Mesendoderm (in vitro differentiated cells): ENCODE measurements around the gene BEST4.
A peak's percentile ranks its signal among the peaks of the same experiment; 100 is the strongest.

Source experiments
- DNase-seq: peaks from one replicate; pipeline ENCODE4 v3.0.0; 2013
- H2AK5ac ChIP-seq: 2 replicates; pipeline ENCODE4 v1.6.1; 2013; ENCODE audit warnings: low read length, inconsistent platforms
- H2BK120ac ChIP-seq: 2 replicates; pipeline ENCODE4 v1.6.1; 2013; ENCODE audit warnings: low read depth, mild to moderate bottlenecking, low read length, moderate library complexity, mixed read lengths
- H2BK15ac ChIP-seq: replicated peaks from 2 replicates; pipeline ENCODE4 v1.6.1; 2013; ENCODE audit warnings: low read depth, mild to moderate bottlenecking, moderate library complexity
- H2BK5ac ChIP-seq: 2 replicates; pipeline ENCODE4 v1.6.1; 2013; ENCODE audit warnings: low read length, inconsistent platforms
- H3K18ac ChIP-seq: 2 replicates; pipeline ENCODE4 v1.6.1; 2013; ENCODE audit warnings: mild to moderate bottlenecking, low read length, mixed read lengths
- H3K23ac ChIP-seq: one replicate; pipeline ENCODE4 v1.6.1; 2013; ENCODE audit warnings: low read length
- H3K27ac ChIP-seq: 2 replicates; pipeline ENCODE4 v1.5.1; 2013; ENCODE audit warnings: low read depth, mild to moderate bottlenecking, inconsistent platforms, low read length, moderate library complexity
- H3K27me3 ChIP-seq: 2 replicates; pipeline ENCODE4 v1.6.1; 2013; ENCODE audit warnings: low read length, control low read depth, mild to moderate bottlenecking, inconsistent platforms; ENCODE audit not compliant: insufficient read depth, poor library complexity
- H3K36me3 ChIP-seq: 2 replicates; pipeline ENCODE4 v1.6.1; 2013; ENCODE audit warnings: low read length, inconsistent platforms; ENCODE audit not compliant: control insufficient read depth, insufficient read depth
- H3K4ac ChIP-seq: one replicate; pipeline ENCODE4 v1.6.1; 2013; ENCODE audit warnings: low read depth, mild to moderate bottlenecking, low read length, moderate library complexity
- H3K4me1 ChIP-seq: 2 replicates; pipeline ENCODE4 v1.6.1; 2013; ENCODE audit warnings: low read depth, low read length, inconsistent platforms; ENCODE audit not compliant: control insufficient read depth
- H3K4me2 ChIP-seq: 2 replicates; pipeline ENCODE4 v1.6.1; 2013; ENCODE audit warnings: low read length
- H3K4me3 ChIP-seq: 2 replicates; pipeline ENCODE4 v1.5.1; 2013; ENCODE audit warnings: mild to moderate bottlenecking, low read length
- H3K56ac ChIP-seq: one replicate; pipeline ENCODE4 v1.6.1; 2013; ENCODE audit warnings: low read length
- H3K79me1 ChIP-seq: 2 replicates; pipeline ENCODE4 v1.6.1; 2013; ENCODE audit warnings: low read length, inconsistent platforms
- H3K79me2 ChIP-seq: 2 replicates; pipeline ENCODE4 v1.6.1; 2013; ENCODE audit warnings: mild to moderate bottlenecking, low read length; ENCODE audit not compliant: control insufficient read depth, insufficient read depth
- H3K9ac ChIP-seq: 2 replicates; pipeline ENCODE4 v1.6.1; 2013; ENCODE audit warnings: low read length, inconsistent platforms
- H4K5ac ChIP-seq: one replicate; pipeline ENCODE4 v1.6.1; 2013; ENCODE audit warnings: low read length
- H4K8ac ChIP-seq: one replicate; pipeline ENCODE4 v1.6.1; 2013; ENCODE audit warnings: low read depth, mild to moderate bottlenecking, control low read depth, low read length, moderate library complexity
- WGBS: extraction: QIAGEN DNeasy Blood & Tissue Kit; methylation state at CpG from one replicate; pipeline ENCODE4 v1.1.7; 2013; ENCODE audit warnings: low lambda C conversion rate, missing lambda C conversion rate; ENCODE audit not compliant: insufficient coverage; ENCODE audit errors: extremely low coverage; 5-methylcytosine and 5-hydroxymethylcytosine counted together

The BEST4 gene

GRCh38 chr1:44785029-44785380 lies 3.0 kb downstream of the BEST4 start:
- Histone ChIP-seq H3K79me2 (no peaks in the 10 kb centered on the region), H2BK120ac (no peak overlapping the region), H3K4me3 (no peak overlapping the region), H2BK15ac (no peak overlapping the region), H3K4me1 (peaks cover 5% of the 10 kb centered on the region), H3K27me3 (no peaks in the 10 kb centered on the region), H3K23ac (no peak overlapping the region), H3K56ac (no peak overlapping the region), H3K27ac (no peak overlapping the region), H3K4ac (no peak overlapping the region), H3K79me1 (no peaks in the 10 kb centered on the region), H3K9ac (no peak overlapping the region), H2AK5ac (no peak overlapping the region), H2BK5ac (no peak overlapping the region), H3K18ac (no peak overlapping the region), H4K8ac (no peak overlapping the region), H3K36me3 (no peaks in the 10 kb centered on the region), H4K5ac (no peak overlapping the region), H3K4me2 (no peak overlapping the region)
- no CpG with 5 or more reads among the region's 6 CpGs for WGBS
- no peak for DNase-seq

GRCh38 chr1:44784094-44785028 lies 3.6 kb downstream of the BEST4 start:
- H3K36me3 ChIP-seq: no peaks in the 10 kb centered on the region
- peak overlapping the region; percentile 50 for H3K4me2 ChIP-seq
- peak overlapping the region; percentile 26 for H2BK5ac ChIP-seq
- H3K9ac ChIP-seq: peak overlapping the region; percentile 74
- no peaks in the 10 kb centered on the region for H3K79me2 ChIP-seq
- no peaks in the 10 kb centered on the region for H3K27me3 ChIP-seq
- no peaks in the 10 kb centered on the region for H3K79me1 ChIP-seq
- peak overlapping the region; percentile 91 for H3K56ac ChIP-seq
- H3K4me3 ChIP-seq: peak overlapping the region; percentile 7
- no peak overlapping the region for H2BK15ac ChIP-seq
- no peak overlapping the region for H2BK120ac ChIP-seq
- DNase-seq: peak; percentile 63
- H3K18ac ChIP-seq: peak overlapping the region; percentile 25
- peaks cover 5% of the 10 kb centered on the region for H3K4me1 ChIP-seq
- H4K5ac ChIP-seq: peak overlapping the region; percentile 93
- H4K8ac ChIP-seq: no peak overlapping the region
- no peak overlapping the region for H2AK5ac ChIP-seq
- no CpG with 5 or more reads among the region's 71 CpGs for WGBS
- peak overlapping the region; percentile 90 for H3K23ac ChIP-seq
- no peak overlapping the region for H3K27ac ChIP-seq
- peak overlapping the region; percentile 46 for H3K4ac ChIP-seq

DNA sequence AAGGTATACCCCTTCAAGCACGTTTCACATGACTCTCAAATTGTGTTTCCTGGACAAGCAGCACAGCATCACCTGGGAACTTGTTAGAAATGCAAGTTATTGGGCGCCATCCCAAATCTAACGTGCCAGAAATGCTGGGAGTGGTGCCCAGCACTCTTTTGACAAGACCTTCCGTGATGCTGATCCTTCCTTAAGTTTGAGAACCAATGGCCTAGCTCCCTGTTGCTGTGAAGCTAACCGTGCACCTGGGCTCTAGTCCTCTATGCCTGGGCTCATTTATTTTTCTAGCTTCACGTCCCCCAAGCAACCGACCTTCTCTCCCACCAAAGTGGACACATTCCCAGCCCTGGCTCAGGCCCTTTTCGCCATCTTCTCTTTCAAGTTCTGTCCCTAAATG lies 4.3 kb downstream of the BEST4 start:
- Histone ChIP-seq H3K23ac (no peak overlapping the region), H3K18ac (peak overlapping the region; percentile 25), H2BK15ac (no peak overlapping the region), H3K56ac (peak overlapping the region; percentile 91), H3K79me2 (no peaks in the 10 kb centered on the region), H3K36me3 (no peaks in the 10 kb centered on the region), H3K4me3 (peak overlapping the region; percentile 7), H3K27me3 (no peaks in the 10 kb centered on the region), H3K4ac (no peak overlapping the region), H4K8ac (no peak overlapping the region), H2BK5ac (peak overlapping the region; percentile 26), H2BK120ac (no peak overlapping the region), H3K27ac (no peak overlapping the region), H4K5ac (peak overlapping the region; percentile 93), H3K79me1 (no peaks in the 10 kb centered on the region), H3K4me1 (peaks cover 5% of the 10 kb centered on the region), H3K9ac (peak overlapping the region; percentile 74), H3K4me2 (peak overlapping the region; percentile 50), H2AK5ac (no peak overlapping the region)
- WGBS: no CpG with 5 or more reads among the region's 8 CpGs
- DNase-seq: no peak

DNA sequence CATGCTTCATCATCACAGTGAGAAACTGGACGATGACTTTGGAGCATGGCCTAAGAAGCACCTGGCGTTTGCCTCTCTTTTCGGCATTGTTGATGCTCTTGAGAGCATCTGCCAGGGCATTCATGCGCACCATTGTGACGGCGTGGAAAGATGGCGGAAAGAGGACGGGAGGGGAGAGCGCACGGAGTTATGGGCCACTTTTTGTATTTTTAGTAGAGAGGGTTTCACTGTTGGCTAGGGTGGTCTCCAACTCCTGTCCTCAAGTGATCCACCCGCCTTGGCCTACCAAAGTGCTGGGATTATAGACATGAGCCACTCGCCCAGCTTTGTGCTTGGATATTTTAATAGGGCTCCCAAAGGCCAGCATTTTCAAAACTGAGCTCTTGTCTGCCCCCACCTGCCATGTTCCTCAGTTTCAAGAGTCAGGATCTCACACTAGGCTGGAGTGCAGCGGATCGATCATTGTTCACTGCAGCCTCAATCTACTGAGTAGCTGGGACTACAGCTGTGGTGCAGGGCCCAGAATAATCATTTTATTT lies 7.3 kb downstream of the BEST4 start:
- no peak overlapping the region for H3K9ac ChIP-seq

DNA sequence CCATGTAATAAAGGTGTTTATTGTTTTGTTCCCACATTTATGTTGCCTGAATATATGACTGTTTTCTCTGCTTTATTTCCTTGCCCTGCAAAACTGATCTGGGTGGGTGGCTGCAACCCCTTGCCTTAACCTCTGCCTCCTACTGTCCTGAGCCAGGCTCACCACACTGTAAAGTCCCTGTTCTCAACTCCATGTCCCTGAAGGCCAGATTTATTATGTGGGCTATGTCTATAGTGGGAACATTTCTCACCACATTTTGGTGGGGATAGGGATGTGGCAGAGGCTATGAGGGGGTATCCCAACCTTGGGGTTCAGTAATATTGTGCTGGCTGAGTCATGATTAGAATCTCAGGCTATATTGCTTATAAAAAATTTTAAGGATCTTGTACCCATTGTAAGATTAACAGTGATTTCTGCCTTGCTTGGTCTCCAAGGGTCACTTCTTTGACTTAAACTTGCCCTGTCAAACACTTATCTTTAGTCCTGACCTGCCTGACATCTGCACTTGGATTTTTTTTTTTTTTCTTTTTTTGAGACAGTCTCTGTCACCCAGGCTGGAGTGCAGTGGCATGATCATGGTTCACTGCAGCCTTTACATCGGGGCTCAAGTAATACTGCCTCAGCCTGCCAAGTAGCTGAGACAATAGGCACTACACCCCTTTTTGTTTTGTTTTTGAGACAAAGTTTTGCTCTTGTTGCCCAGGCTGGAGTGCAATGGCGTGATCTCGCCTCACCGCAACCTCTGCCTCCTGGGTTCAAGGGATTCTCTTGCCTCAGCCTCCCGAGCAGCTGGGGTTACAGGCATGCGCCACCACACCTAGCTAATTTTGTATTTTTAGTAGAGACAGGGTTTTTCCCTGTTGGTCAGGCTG lies 9.0 kb downstream of the BEST4 start:
- H3K4me2 ChIP-seq: no peak overlapping the region
- peaks cover 30% of the 10 kb centered on the region for H3K79me2 ChIP-seq
- no peak overlapping the region for H3K23ac ChIP-seq
- H3K56ac ChIP-seq: no peak overlapping the region
- no peak overlapping the region for H4K5ac ChIP-seq
- no peak overlapping the region for H3K9ac ChIP-seq
- H2AK5ac ChIP-seq: no peak overlapping the region
- DNase-seq: no peak
- no peak overlapping the region for H3K4me3 ChIP-seq
- no peak overlapping the region for H2BK5ac ChIP-seq
- no peak overlapping the region for H3K18ac ChIP-seq
- H3K36me3 ChIP-seq: peaks cover 14% of the 10 kb centered on the region
- no CpG with 5 or more reads among the region's 6 CpGs for WGBS
- peaks cover 6% of the 10 kb centered on the region for H3K4me1 ChIP-seq
- no peak overlapping the region for H2BK15ac ChIP-seq
- no peak overlapping the region for H2BK120ac ChIP-seq
- H3K27me3 ChIP-seq: no peaks in the 10 kb centered on the region
- H4K8ac ChIP-seq: no peak overlapping the region
- H3K4ac ChIP-seq: no peak overlapping the region
- H3K27ac ChIP-seq: no peak overlapping the region
- H3K79me1 ChIP-seq: peaks cover 11% of the 10 kb centered on the region

More for the DNA sequence above, 7.3 kb downstream of the BEST4 start:
- Histone ChIP-seq H3K4me1 (peaks cover 6% of the 10 kb centered on the region), H4K5ac (no peak overlapping the region), H2BK5ac (no peak overlapping the region), H4K8ac (no peak overlapping the region), H3K56ac (no peak overlapping the region), H3K79me1 (peaks cover 9% of the 10 kb centered on the region), H3K27me3 (no peaks in the 10 kb centered on the region), H2BK120ac (no peak overlapping the region), H3K27ac (no peak overlapping the region), H3K23ac (no peak overlapping the region), H2BK15ac (no peak overlapping the region), H3K18ac (no peak overlapping the region), H3K4me2 (no peak overlapping the region), H3K36me3 (peaks cover 14% of the 10 kb centered on the region), H2AK5ac (no peak overlapping the region), H3K79me2 (peaks cover 26% of the 10 kb centered on the region), H3K4me3 (no peak overlapping the region), H3K4ac (no peak overlapping the region)
- no peak for DNase-seq
- WGBS: no CpG with 5 or more reads among the region's 14 CpGs
